Skeletal muscle tissue (tissue), 4 donors: ENCODE results near the gene PTEN. TPM values are rescaled to one million over a fixed set of nuclear protein-coding genes. Genes with fewer than 3 reads are reported as not detected.

Source experiments
- H3K27ac ChIP-seq: one replicate; pipeline ENCODE4 v1.7.0; 2013; ENCODE audit warnings: mild to moderate bottlenecking, low read depth, low read length, inconsistent platforms
- H3K27me3 ChIP-seq, 3 donors: one replicate each; pipeline ENCODE4 v1.7.0; 2013; ENCODE audit warnings: low read length in 3 of 3; ENCODE audit not compliant: control insufficient read depth in 3 of 3, insufficient read depth in 3 of 3
- H3K36me3 ChIP-seq, 3 donors: one replicate each; pipeline ENCODE4 v1.7.0; 2013; ENCODE audit warnings: low read length in 3 of 3; ENCODE audit not compliant: control insufficient read depth in 3 of 3, insufficient read depth in 3 of 3
- H3K4me1 ChIP-seq, 3 donors: one replicate each; pipeline ENCODE4 v1.7.0; 2013; ENCODE audit warnings: low read length in 3 of 3, mild to moderate bottlenecking in 3 of 3; ENCODE audit not compliant: control insufficient read depth in 3 of 3, insufficient read depth in 3 of 3
- H3K4me3 ChIP-seq, 3 donors: one replicate each; pipeline ENCODE4 v1.7.0; 2013; ENCODE audit warnings: low read length in 3 of 3
- H3K9ac ChIP-seq, 3 donors: one replicate each; pipeline ENCODE4 v1.7.0; 2013; ENCODE audit warnings: low read length in 3 of 3, mild to moderate bottlenecking in 3 of 3, moderate library complexity in 2 of 3, low read depth in 1 of 3
- H3K9me3 ChIP-seq, 3 donors: one replicate each; pipeline ENCODE4 v1.7.0; 2013; ENCODE audit warnings: low read length in 3 of 3; ENCODE audit not compliant: control insufficient read depth in 3 of 3
- total RNA-seq: library from RNA; depleted of rRNA; stranded (reverse); fragments of >200 nt; gene quantifications from one replicate; pipeline ENCODE4 v1.2.3, GENCODE V29; 2014
- donor health status: Osteomylitis.

Gene PTEN
- total RNA-seq, 1 donor from 2014 or later = 76.2 TPM

DNA sequence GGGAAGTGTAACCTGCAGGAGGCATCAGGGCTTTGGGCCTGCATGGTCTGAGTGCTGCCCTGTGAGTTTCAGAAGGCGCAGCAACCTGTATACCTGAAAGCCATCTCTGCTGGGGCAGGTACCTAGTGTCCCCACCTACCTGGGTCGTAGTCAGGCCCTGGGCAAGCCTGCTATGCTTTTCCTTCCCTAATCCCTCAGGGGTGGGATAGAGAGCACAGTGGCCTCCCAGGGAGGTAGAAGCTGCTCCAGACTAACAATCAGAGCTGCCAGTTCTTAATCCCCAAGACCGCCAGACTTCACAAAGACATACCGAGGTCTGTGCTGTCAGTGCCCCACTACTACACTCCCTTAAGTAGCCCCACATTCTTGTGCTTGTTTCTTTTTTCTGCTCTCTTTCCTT, 52.0 kb downstream of the PTEN start:
- H3K27ac ChIP-seq = no peak overlapping the region
- no peaks in the 10 kb centered on the region for H3K27me3 ChIP-seq
- peaks cover 0 to 8% (median 7%) of the 10 kb centered on the region in 3 donors for H3K4me1 ChIP-seq
- no peak overlapping the region for H3K4me3 ChIP-seq
- H3K36me3 ChIP-seq = peaks cover 0 to 1% (median 0%) of the 10 kb centered on the region in 3 donors
- no peak overlapping the region for H3K9ac ChIP-seq
- H3K9me3 ChIP-seq = peaks cover 0 to 2% (median 0%) of the 10 kb centered on the region in 3 donors

DNA sequence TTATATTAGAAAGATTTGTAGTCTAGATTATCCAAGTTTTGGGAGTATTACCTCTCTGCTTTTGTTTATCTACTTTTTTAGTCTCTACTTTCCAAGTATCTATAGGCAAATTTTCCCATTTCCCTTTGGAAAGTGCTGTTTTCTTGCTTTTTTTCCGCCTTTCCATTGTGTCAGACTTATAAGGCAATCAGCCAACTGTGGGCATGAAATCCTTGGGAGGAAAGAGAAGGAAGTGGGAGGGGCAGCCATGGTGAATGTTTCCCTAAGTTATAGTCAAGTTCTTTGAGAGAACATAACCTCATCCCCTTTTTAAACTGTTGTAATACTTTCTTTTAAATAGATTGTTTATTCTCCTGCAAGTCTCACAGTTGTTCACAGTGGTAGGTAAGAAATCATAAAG, 52.6 kb downstream of the PTEN start:
- Histone ChIP-seq H3K9me3 (peaks cover 0 to 2% (median 0%) of the 10 kb centered on the region in 3 donors), H3K4me3 (no peak overlapping the region), H3K4me1 (peaks cover 0 to 8% (median 7%) of the 10 kb centered on the region in 3 donors), H3K9ac (no peak overlapping the region), H3K27me3 (no peaks in the 10 kb centered on the region), H3K27ac (no peak overlapping the region), H3K36me3 (no peaks in the 10 kb centered on the region)

DNA sequence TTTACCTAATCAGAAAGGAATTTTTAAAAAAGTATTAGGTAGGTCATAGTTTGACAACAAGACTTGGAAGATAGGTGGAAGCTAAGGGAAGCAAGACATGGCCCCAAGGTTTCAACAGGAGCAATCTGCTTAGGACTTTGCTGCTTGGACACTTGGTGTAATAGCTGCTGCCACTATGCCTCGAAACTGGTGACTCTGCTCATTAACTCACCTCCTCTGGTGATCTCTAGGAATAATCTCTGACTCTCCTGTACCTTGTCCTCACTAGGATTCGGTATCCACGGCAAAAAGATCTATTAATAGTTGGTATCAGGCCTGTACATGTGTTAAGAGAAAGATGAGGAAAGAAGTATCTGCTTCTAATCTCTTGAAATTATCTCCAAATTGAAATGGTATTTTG, 53.1 kb downstream of the PTEN start:
- peaks cover 0 to 2% (median 0%) of the 10 kb centered on the region in 3 donors for H3K9me3 ChIP-seq
- H3K4me1 ChIP-seq = peaks cover 0 to 8% (median 7%) of the 10 kb centered on the region in 3 donors
- no peaks in the 10 kb centered on the region for H3K36me3 ChIP-seq
- no peak overlapping the region for H3K27ac ChIP-seq
- no peak overlapping the region for H3K9ac ChIP-seq
- H3K27me3 ChIP-seq = no peaks in the 10 kb centered on the region
- H3K4me3 ChIP-seq = no peak overlapping the region

DNA sequence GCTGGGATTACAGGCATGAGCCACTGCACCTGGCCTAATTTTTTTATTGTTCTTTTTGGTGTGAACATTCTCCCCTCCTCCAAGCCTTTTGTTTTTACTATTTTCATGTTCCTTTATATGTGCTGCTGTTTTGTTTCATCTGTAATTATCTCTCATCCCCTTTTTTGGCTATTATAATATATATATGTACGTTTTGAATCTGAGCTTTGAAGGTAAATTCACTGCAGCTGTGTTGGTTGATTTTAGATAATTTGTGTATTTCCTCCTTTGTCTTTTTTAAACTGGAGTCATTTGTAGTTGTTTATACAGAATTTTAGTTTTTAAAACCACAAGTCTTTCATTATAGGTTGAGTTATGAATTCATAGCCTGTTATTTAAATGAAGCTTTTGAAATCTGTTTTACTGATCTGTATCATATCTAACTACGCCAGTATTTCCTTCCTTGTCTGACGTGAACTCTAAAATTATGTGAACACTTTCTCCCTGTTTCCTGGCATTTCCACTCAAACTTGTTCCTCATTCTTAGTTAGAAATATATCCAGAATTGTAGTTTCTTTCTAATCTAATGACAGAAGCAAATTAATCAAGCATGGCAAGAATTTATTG, 54.9 kb downstream of the PTEN start:
- Histone ChIP-seq H3K27me3 (no peaks in the 10 kb centered on the region), H3K36me3 (peaks cover 0 to 2% (median 0%) of the 10 kb centered on the region in 3 donors), H3K9me3 (no peaks in the 10 kb centered on the region), H3K9ac (peak overlapping the region in 1 of 3 donors; percentile 44), H3K4me1 (peaks cover 3 to 15% (median 11%) of the 10 kb centered on the region in 3 donors), H3K27ac (no peak overlapping the region), H3K4me3 (no peak overlapping the region)

DNA sequence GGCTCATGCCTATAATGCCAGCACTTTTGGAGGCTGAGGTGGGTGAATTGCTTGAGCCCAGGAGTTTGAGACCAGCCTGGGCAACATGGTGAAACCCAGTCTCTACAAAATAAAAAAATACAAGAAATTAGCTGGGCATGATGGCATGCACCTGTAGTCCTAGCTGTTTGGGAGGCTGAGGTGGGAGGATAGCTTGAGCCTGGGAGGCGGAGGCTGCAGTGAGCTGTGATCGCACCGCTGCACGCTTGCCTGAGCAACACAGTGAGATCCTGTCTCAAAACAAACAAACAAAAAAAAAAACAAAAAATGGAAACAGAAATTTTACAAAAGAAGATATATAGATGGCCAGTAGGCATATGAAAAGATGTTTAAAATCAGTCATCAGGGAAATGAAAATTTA, 57.1 kb downstream of the PTEN start:
- H3K4me1 ChIP-seq = peaks cover 6 to 16% (median 11%) of the 10 kb centered on the region in 3 donors

DNA sequence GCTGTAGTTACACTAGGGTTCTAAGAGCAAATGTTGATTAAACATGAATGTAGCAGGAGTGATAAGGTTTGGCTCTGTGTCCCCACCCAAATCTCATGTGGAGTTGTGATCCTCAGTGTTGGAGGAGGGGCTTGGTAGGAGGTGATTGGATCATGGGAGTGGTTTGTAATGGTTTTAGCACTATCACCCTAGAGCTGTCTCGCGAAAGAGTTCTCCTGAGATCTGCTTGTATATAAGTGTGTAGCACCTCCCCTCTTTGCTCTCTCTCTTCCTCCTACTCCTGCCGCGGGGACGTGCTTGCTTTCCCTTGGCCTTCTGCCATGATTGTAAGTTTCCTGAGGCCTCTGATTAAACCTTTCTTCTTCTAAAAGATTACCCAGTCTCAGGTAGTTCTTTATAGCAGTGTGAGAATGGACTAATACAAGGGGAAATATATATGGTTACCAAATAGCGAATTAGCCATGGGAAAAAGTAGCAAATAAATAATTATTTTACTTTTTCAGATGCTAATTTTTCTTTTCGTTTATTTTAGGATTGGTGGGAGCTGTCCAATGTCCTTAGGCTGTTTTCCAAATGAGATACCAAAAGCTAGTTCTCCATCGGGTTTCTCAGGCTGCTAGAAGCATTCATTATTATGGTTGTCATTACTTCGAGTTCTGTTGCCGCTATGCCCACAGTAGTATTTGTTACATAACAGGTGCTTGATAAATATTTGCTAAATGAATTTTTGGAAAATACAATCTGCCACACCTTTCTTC, 58.7 kb downstream of the PTEN start:
- Histone ChIP-seq H3K36me3 (peaks cover 0 to 4% (median 0%) of the 10 kb centered on the region in 3 donors), H3K27ac (no peak overlapping the region), H3K9ac (no peak overlapping the region), H3K27me3 (no peaks in the 10 kb centered on the region), H3K9me3 (no peaks in the 10 kb centered on the region), H3K4me1 (peaks cover 6 to 14% (median 13%) of the 10 kb centered on the region in 3 donors), H3K4me3 (no peak overlapping the region)

More for the DNA sequence above, 57.1 kb downstream of the PTEN start:
- no peak overlapping the region for H3K9ac ChIP-seq
- no peaks in the 10 kb centered on the region for H3K27me3 ChIP-seq
- H3K9me3 ChIP-seq = no peaks in the 10 kb centered on the region
- no peak overlapping the region for H3K4me3 ChIP-seq
- peaks cover 0 to 4% (median 0%) of the 10 kb centered on the region in 3 donors for H3K36me3 ChIP-seq
- H3K27ac ChIP-seq = no peak overlapping the region

DNA sequence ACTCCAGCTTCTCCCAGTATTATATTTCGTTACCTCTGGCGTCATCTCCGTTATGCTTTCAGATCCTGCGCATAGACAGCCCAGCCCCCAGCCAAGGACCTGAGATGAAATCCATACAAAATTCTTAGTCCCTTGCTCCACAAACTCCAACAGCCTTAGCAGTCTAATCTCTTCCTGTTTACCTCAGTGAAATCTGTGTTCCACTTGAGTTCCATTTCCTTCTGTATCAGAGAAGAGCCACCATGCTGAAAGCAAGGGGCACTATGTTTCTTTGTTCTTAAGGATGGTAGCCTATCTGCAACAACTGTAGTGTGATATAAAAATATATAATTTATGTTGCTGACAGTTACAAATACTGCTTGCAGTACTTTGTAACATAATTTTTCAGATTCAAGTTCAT, 59.8 kb downstream of the PTEN start:
- Histone ChIP-seq H3K27ac (no peak overlapping the region), H3K9me3 (no peaks in the 10 kb centered on the region), H3K9ac (no peak overlapping the region), H3K4me1 (peaks cover 4 to 18% (median 16%) of the 10 kb centered on the region in 3 donors), H3K27me3 (no peaks in the 10 kb centered on the region), H3K36me3 (peaks cover 0 to 4% (median 0%) of the 10 kb centered on the region in 3 donors), H3K4me3 (no peak overlapping the region)

DNA sequence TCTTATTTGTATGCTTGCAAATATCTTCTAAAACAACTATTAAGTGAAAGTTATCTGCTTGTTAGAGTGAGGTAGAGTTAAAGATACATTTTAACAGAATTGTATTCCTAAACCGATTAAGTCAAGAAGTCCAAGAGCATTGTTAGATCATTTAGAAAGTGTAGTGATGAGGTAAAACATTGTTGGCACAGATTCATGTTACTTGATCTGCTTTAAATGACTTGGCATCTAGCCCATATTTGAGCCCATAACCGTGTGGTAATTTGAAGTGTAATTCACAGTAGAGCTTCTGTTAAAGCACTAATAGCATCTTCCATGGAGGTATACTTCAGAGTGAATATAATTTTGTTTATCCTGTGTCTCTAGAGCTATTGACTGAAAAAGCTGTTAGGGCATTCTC, 62.1 kb downstream of the PTEN start:
- no peak overlapping the region for H3K4me3 ChIP-seq
- no peak overlapping the region for H3K9ac ChIP-seq
- H3K36me3 ChIP-seq = peaks cover 0 to 4% (median 0%) of the 10 kb centered on the region in 3 donors
- H3K27me3 ChIP-seq = no peaks in the 10 kb centered on the region
- peaks cover 4 to 22% (median 16%) of the 10 kb centered on the region in 3 donors for H3K4me1 ChIP-seq
- H3K9me3 ChIP-seq = no peaks in the 10 kb centered on the region
- H3K27ac ChIP-seq = no peak overlapping the region

DNA sequence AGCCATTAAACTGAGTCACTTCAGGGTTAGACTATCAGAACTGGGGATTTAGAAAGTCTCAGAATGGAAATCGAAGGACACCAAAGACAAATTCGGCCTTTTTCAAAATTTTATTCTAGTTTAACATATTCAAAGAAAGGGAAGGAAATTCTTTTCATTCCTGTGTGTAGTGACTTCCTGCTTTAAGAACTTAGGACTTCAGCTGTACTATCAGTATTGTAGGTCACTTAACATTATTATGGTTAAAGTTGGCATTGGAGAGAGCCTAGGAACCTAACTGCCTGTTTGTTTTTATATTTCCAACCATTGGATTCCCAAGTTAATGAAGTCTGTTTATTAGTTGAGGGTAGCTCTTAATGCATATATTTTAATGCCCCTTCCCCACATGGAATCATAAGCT, 63.7 kb downstream of the PTEN start:
- no peaks in the 10 kb centered on the region for H3K9me3 ChIP-seq
- H3K9ac ChIP-seq = no peak overlapping the region
- no peak overlapping the region for H3K27ac ChIP-seq
- peaks cover 0 to 2% (median 0%) of the 10 kb centered on the region in 3 donors for H3K36me3 ChIP-seq
- no peak overlapping the region for H3K4me3 ChIP-seq
- H3K4me1 ChIP-seq = peaks cover 4 to 24% (median 12%) of the 10 kb centered on the region in 3 donors
- H3K27me3 ChIP-seq = no peaks in the 10 kb centered on the region

DNA sequence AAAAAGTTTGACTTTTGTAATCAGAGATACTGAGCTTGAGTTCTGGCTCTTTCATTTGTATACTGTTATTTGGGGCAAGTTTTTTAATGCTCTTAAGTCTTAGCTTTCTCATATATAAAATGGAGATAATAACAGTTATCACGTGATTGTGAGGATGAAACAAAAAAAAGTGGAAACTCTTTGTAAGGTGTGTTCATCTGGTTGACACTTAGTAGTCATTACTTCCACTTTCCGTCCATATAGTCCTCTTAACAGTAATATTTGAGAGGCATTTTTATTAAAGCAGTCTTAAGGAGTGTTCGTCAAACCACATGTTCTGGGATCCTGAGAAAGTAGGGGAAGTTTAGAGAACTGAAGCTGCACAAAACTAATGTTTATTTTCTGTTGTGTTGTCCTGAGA, 65.6 kb downstream of the PTEN start:
- Histone ChIP-seq H3K27ac (no peak overlapping the region), H3K9me3 (no peaks in the 10 kb centered on the region), H3K4me1 (peaks cover 0 to 18% (median 7%) of the 10 kb centered on the region in 3 donors), H3K36me3 (peaks cover 0 to under 1% (median 0%) of the 10 kb centered on the region in 3 donors), H3K9ac (no peak overlapping the region), H3K4me3 (no peak overlapping the region), H3K27me3 (no peaks in the 10 kb centered on the region)
